PC-3 (cell line): ENCODE results near the gene UBXN4.

Experiments used
- CTCF ChIP-seq: fragments of 300-600 bp; sonication (generic); conservative IDR thresholded peaks from 2 replicates; pipeline ENCODE4 v1.5.1; 2017; ENCODE audit warnings: antibody characterized with exemption, low read depth, mild to moderate bottlenecking, low read length
- EZH2phosphoT487 ChIP-seq: fragments of 300-600 bp; sonication (generic); IDR thresholded peaks from 2 replicates; pipeline ENCODE4 v1.6.1; 2018; ENCODE audit warnings: mild to moderate bottlenecking, antibody characterized with exemption, low read length, borderline replicate concordance

DNA sequence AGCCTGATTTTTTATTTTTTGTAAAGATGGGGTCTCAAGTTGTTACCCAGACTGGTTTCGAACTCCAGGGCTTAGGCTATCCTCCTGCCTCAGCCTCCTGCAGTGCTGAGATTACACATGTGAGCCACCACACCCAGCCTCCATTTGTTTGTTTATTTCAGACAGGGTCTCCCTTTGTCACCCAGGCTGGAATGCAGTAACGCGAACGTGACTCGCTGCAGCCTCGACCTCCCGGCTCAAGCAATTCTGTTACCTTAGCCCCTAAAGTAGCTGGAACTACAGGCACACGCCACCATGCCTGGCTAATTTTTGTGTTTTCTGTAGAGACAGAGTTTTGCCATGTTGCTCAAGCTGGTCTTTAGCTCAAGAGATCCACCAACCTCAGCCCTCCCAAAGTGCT is 27.2 kb downstream of the UBXN4 start:
- no peak for TF ChIP-seq CTCF
- TF ChIP-seq EZH2phosphoT487 = no peak
